ENCODE measurements around the gene PRDX1.

PRDX1 gene

DNA sequence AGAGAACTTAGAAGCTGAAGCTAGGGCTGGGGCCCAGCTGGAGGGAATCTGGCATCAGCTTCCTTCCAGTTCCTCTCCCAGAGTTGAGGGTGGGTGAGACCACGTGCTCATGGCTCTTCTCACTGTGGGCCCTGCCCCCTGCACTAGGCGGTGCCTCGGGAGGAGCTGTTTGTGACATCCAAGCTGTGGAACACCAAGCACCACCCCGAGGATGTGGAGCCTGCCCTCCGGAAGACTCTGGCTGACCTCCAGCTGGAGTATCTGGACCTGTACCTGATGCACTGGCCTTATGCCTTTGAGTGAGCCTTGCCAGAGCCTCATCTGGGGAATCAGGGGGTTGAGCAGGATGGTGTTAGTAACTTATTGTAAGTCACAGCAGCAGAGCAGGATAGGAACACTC lies 45.0 kb upstream of the PRDX1 start:
- no peaks in the 10 kb centered on the region for H3K9me2 ChIP-seq (replicated peaks; ENCODE audit: control insufficient read depth, low read length)
- no peak overlapping the region for H3K4me2 ChIP-seq (ENCODE audit: low read length)
- H3K4me3 ChIP-seq (ENCODE audit: low read length): no peak overlapping the region
- H4K20me1 ChIP-seq (ENCODE audit: control insufficient read depth, insufficient read depth, low read depth, low read length): peaks cover 4% of the 10 kb centered on the region; the same call in 1 of the 2 replicates
- H3F3A ChIP-seq (ENCODE audit: control insufficient read depth, insufficient read depth): peaks cover 3% of the 10 kb centered on the region; the same call in 1 of the 2 replicates
- H3K79me2 ChIP-seq (ENCODE audit: control insufficient read depth, low read length): no peaks in the 10 kb centered on the region
- no peaks in the 10 kb centered on the region for H3K27me3 ChIP-seq (ENCODE audit: control insufficient read depth, low read length)
- H3K9me3 ChIP-seq (ENCODE audit: control insufficient read depth, insufficient read depth, low read length): no peaks in the 10 kb centered on the region
- TF ChIP-seq EZH2phosphoT487 (IDR thresholded peaks at IDR 0.05; ENCODE audit: borderline replicate concordance, low read length): no peak
- TF ChIP-seq, protein P1, sequence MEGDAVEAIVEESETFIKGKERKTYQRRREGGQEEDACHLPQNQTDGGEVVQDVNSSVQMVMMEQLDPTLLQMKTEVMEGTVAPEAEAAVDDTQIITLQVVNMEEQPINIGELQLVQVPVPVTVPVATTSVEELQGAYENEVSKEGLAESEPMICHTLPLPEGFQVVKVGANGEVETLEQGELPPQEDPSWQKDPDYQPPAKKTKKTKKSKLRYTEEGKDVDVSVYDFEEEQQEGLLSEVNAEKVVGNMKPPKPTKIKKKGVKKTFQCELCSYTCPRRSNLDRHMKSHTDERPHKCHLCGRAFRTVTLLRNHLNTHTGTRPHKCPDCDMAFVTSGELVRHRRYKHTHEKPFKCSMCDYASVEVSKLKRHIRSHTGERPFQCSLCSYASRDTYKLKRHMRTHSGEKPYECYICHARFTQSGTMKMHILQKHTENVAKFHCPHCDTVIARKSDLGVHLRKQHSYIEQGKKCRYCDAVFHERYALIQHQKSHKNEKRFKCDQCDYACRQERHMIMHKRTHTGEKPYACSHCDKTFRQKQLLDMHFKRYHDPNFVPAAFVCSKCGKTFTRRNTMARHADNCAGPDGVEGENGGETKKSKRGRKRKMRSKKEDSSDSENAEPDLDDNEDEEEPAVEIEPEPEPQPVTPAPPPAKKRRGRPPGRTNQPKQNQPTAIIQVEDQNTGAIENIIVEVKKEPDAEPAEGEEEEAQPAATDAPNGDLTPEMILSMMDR (IDR thresholded peaks at IDR 0.05; ENCODE audit: low read depth, low read length, poor library complexity, severe bottlenecking): no peak
- no peak overlapping the region for H3K27ac ChIP-seq (ENCODE audit: low read depth, low read length)
- H3K36me3 ChIP-seq (ENCODE audit: control insufficient read depth, low read length): peaks cover 59% of the 10 kb centered on the region
- H3K4me1 ChIP-seq (ENCODE audit: control insufficient read depth, low read length): no peaks in the 10 kb centered on the region

DNA sequence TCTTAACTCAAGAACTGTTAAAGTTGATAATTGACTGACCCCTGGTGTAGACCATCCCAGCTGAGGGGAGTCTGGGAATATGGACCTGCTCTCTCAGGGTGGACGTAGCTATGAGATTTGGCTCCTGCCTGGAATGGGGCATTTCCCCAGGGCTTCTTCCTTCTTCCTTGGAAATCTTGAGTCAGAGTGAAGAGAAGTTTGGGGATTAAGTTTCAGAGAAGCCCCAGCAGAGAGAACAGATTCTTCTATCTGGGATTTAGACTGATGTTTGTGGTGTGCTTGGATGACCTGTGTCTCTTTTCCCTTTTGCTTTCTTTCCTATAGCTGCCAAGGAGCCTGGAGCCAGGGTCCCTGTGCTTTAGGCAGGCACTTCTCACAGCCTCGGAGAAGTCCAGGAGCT lies 42.2 kb upstream of the PRDX1 start:
- no peaks in the 10 kb centered on the region for H4K20me1 ChIP-seq (ENCODE audit: control insufficient read depth, insufficient read depth, low read depth, low read length)

DNA sequence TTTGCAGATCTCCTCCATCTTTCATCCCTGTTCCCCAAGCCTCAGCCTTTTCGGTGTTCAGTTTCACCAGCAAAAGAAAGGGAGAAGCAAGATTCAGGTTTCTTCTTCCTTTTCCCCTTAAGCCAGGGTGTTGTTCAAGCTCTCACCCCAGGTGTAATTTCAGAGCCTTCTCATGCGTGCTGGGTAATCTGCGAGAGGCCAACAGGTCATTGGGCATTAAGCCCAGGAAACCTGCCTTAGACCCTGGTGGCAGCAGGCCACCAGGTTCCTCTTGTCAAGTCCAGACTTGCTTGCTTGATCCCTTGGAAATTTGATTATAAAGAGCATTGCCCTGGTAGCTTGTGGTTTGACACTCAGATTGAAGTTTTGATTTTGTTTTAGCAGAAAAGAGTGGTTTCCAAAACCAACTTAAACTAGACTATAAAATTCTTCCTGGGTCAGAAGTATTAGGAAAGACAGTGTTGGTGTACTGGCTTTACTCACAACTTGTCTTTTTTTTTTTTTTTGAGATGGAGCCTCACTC lies 35.8 kb upstream of the PRDX1 start:
- H3K27ac ChIP-seq (ENCODE audit: low read depth, low read length): no peak overlapping the region
- H3K4me3 ChIP-seq (ENCODE audit: low read length): no peak overlapping the region
- H3K27me3 ChIP-seq (ENCODE audit: control insufficient read depth, low read length): no peaks in the 10 kb centered on the region
- H3K9me3 ChIP-seq (ENCODE audit: control insufficient read depth, insufficient read depth, low read length): no peaks in the 10 kb centered on the region
- peaks cover 39% of the 10 kb centered on the region for H3K36me3 ChIP-seq (ENCODE audit: control insufficient read depth, low read length)
- no peak for TF ChIP-seq EZH2phosphoT487 (IDR thresholded peaks at IDR 0.05; ENCODE audit: borderline replicate concordance, low read length)
- TF ChIP-seq, protein P1 (IDR thresholded peaks at IDR 0.05; ENCODE audit: low read depth, low read length, poor library complexity, severe bottlenecking): no peak
- peaks cover 44% of the 10 kb centered on the region for H3K79me2 ChIP-seq (ENCODE audit: control insufficient read depth, low read length)
- H3F3A ChIP-seq (ENCODE audit: control insufficient read depth, insufficient read depth): no peaks in the 10 kb centered on the region
- no peaks in the 10 kb centered on the region for H3K9me2 ChIP-seq (replicated peaks; ENCODE audit: control insufficient read depth, low read length)
- H4K20me1 ChIP-seq (ENCODE audit: control insufficient read depth, insufficient read depth, low read depth, low read length): no peaks in the 10 kb centered on the region
- H3K4me1 ChIP-seq (ENCODE audit: control insufficient read depth, low read length): peaks cover 2% of the 10 kb centered on the region
- no peak overlapping the region for H3K4me2 ChIP-seq (ENCODE audit: low read length)

More for the DNA sequence above, 42.2 kb upstream of the PRDX1 start:
- TF ChIP-seq, protein P1 (IDR thresholded peaks at IDR 0.05; ENCODE audit: low read depth, low read length, poor library complexity, severe bottlenecking): no peak
- TF ChIP-seq EZH2phosphoT487 (IDR thresholded peaks at IDR 0.05; ENCODE audit: borderline replicate concordance, low read length): no peak
- Histone ChIP-seq H3K4me2 (ENCODE audit: low read length) (no peak overlapping the region), H3K27me3 (ENCODE audit: control insufficient read depth, low read length) (no peaks in the 10 kb centered on the region), H3K9me2 (replicated peaks; ENCODE audit: control insufficient read depth, low read length) (no peaks in the 10 kb centered on the region), H3K4me1 (ENCODE audit: control insufficient read depth, low read length) (no peaks in the 10 kb centered on the region), H3F3A (ENCODE audit: control insufficient read depth, insufficient read depth) (no peaks in the 10 kb centered on the region; the same call in 1 of the 2 replicates), H3K36me3 (ENCODE audit: control insufficient read depth, low read length) (peaks cover 43% of the 10 kb centered on the region), H3K79me2 (ENCODE audit: control insufficient read depth, low read length) (peaks cover 12% of the 10 kb centered on the region), H3K27ac (ENCODE audit: low read depth, low read length) (no peak overlapping the region), H3K4me3 (ENCODE audit: low read length) (no peak overlapping the region), H3K9me3 (ENCODE audit: control insufficient read depth, insufficient read depth, low read length) (no peaks in the 10 kb centered on the region)
